B cell (primary cell): ENCODE data around the gene ELOA2. TPM values are rescaled to one million over a fixed set of nuclear protein-coding genes. Genes with fewer than 3 reads are reported as not detected.

ENCODE experiments used
- ATAC-seq: fragments of 200-7000 bp; cut with Tn5 transposase; one replicate; pipeline ENCODE4 v1.10.0; 2021; ENCODE audit warnings: low read depth, mild to moderate bottlenecking, moderate number of reproducible peaks, moderate library complexity
- CTCF ChIA-PET: fragments of 350-600 bp; sonication (Branson Sonifier 250); formaldehyde crosslinking; loops from one replicate; lab custom pipeline; 2021; ENCODE audit warnings: antibody characterized with exemption, inconsistent platforms; lab: Charles Lee
- POLR2A ChIA-PET: fragments of 350-600 bp; sonication (Branson Sonifier 250); formaldehyde crosslinking; loops from one replicate; lab custom pipeline; 2021; ENCODE audit warnings: antibody characterized with exemption; lab: Charles Lee
- DNase-seq: peaks from one replicate; pipeline ENCODE4 v3.0.0; 2013
- H2AFZ ChIP-seq: 2 replicates; pipeline ENCODE4 v1.6.1; 2012; ENCODE audit warnings: mild to moderate bottlenecking, low read depth, low read length; ENCODE audit not compliant: insufficient read depth, poor library complexity, severe bottlenecking
- H3K27ac ChIP-seq, 2 donors: 1 replicate in 1 of 2; 2 replicates in 1 of 2; pipeline ENCODE4 v1.5.1; 2012 to 2013; ENCODE audit warnings: low read length in 2 of 2, mild to moderate bottlenecking in 2 of 2, moderate library complexity in 1 of 2
- H3K27me3 ChIP-seq, 4 experiments: fragments of 200-600 bp in 1 of 4; sonication (generic) in 1 of 4; replicated peaks in 1 of 4; 1 replicate in 2 of 4; 2 replicates in 2 of 4; pipeline versions ENCODE4 v1.6.1 to v1.7.0; 2013 to 2016; ENCODE audit warnings: low read length in 3 of 4, mild to moderate bottlenecking in 2 of 4, mixed read lengths in 1 of 4, moderate library complexity in 1 of 4; ENCODE audit not compliant: insufficient read depth in 4 of 4, control insufficient read depth in 3 of 4; ENCODE audit errors: control extremely low read depth in 1 of 4
- H3K36me3 ChIP-seq, 2 experiments: replicated peaks in 1 of 2; 1 replicate in 1 of 2; 2 replicates in 1 of 2; pipeline versions ENCODE4 v1.6.1 to v1.7.1; 2013; ENCODE audit warnings: low read length in 1 of 2; ENCODE audit not compliant: insufficient read depth in 2 of 2, control insufficient read depth in 1 of 2; ENCODE audit errors: control extremely low read depth in 1 of 2, extremely low read depth in 1 of 2
- H3K4me1 ChIP-seq, 2 donors: fragments of 200-600 bp in 1 of 2; sonication (generic) in 1 of 2; 1 replicate in 1 of 2; 2 replicates in 1 of 2; pipeline versions ENCODE4 v1.5.1 to v1.6.1; 2013 to 2017; ENCODE audit warnings: low read length in 2 of 2; ENCODE audit not compliant: control insufficient read depth in 2 of 2, insufficient read depth in 2 of 2
- H3K4me2 ChIP-seq: replicated peaks from 2 replicates; pipeline ENCODE3; 2012; ENCODE audit warnings: mild to moderate bottlenecking, low read depth, low read length; ENCODE audit not compliant: poor library complexity, severe bottlenecking
- H3K4me3 ChIP-seq, 5 experiments: fragments of 200-600 bp in 1 of 5; sonication (generic) in 1 of 5; 1 replicate in 3 of 5; 2 replicates in 2 of 5; pipeline versions ENCODE4 v1.5.1 to v1.7.0; 2011 to 2016; ENCODE audit warnings: low read length in 4 of 5, mild to moderate bottlenecking in 4 of 5, low read depth in 2 of 5, control low read depth in 1 of 5, moderate library complexity in 1 of 5; ENCODE audit not compliant: insufficient read depth in 1 of 5; ENCODE audit errors: control extremely low read depth in 1 of 5, extremely low read depth in 1 of 5
- H3K79me2 ChIP-seq: fragments of 200-600 bp; sonication (generic); one replicate; pipeline ENCODE4 v1.6.0; 2016; ENCODE audit warnings: low read length; ENCODE audit not compliant: control insufficient read depth, insufficient read depth
- H3K9ac ChIP-seq: fragments of 200-600 bp; sonication (generic); 2 replicates; pipeline ENCODE4 v1.6.1; 2017; ENCODE audit warnings: mild to moderate bottlenecking, low read length, moderate library complexity
- H3K9me3 ChIP-seq, 3 donors: one replicate each; pipeline versions ENCODE4 v1.6.1 to v1.7.1; 2013; ENCODE audit warnings: low read length in 2 of 3; ENCODE audit not compliant: control insufficient read depth in 2 of 3, insufficient read depth in 1 of 3; ENCODE audit errors: control extremely low read depth in 1 of 3
- H4K20me1 ChIP-seq: 2 replicates; pipeline ENCODE4 v1.6.0; 2012; ENCODE audit warnings: mild to moderate bottlenecking, low read length; ENCODE audit not compliant: insufficient read depth, control insufficient read depth, poor library complexity, severe bottlenecking
- H3K27ac Mint-ChIP-seq: one replicate; pipeline ENCODE4 v1.8.0; 2021; ENCODE audit warnings: mixed read lengths
- H3K27me3 Mint-ChIP-seq: one replicate; pipeline ENCODE4 v1.8.0; 2021; ENCODE audit warnings: mixed read lengths
- H3K4me1 Mint-ChIP-seq: one replicate; pipeline ENCODE4 v1.8.0; 2021; ENCODE audit warnings: mixed read lengths
- H3K4me3 Mint-ChIP-seq: one replicate; pipeline ENCODE4 v1.8.0; 2021; ENCODE audit warnings: mixed read lengths
- H3K9me3 Mint-ChIP-seq: one replicate; pipeline ENCODE4 v1.8.0; 2022; ENCODE audit warnings: mixed read lengths; ENCODE audit not compliant: insufficient read depth
- CTCF ChIP-seq: fragments of 200-600 bp; IDR thresholded peaks from one replicate; pipeline ENCODE4 v1.8.0; 2022; ENCODE audit warnings: antibody characterized with exemption, mild to moderate bottlenecking
- EZH2 ChIP-seq: IDR thresholded peaks from 2 replicates; pipeline ENCODE4 v1.6.1; 2012; ENCODE audit warnings: borderline replicate concordance, low read depth, mild to moderate bottlenecking, moderate library complexity, low read length; ENCODE audit not compliant: insufficient read depth, poor library complexity, severe bottlenecking
- WGBS: methylation state at CpG from one replicate; pipeline ENCODE4 v1.1.5; 2013; ENCODE audit warnings: missing lambda C conversion rate; ENCODE audit not compliant: insufficient coverage; 5-methylcytosine and 5-hydroxymethylcytosine counted together
- intact Hi-C: fragments of 100-400 bp; cut with micrococcal nuclease; formaldehyde crosslinking; loops from one replicate; pipeline ENCODE4 v1.10.0; 2022
- polyA plus RNA-seq: library from polyadenylated mRNA; depleted of rRNA; stranded (reverse); fragments of >200 nt; gene quantifications from 2 replicates; pipeline ENCODE4 v1.2.3, GENCODE V29; 2012
- total RNA-seq, 2 donors: library from RNA; stranded (reverse); fragments of 120-200 nt in 1 of 2; gene quantifications; 1 replicate in 1 of 2; 2 replicates in 1 of 2; pipeline versions ENCODE4 v1.2.3 to v1.2.4, GENCODE V29; 2013 to 2022

ELOA2 gene
- total and polyA plus RNA-seq, 2 donors (not counting 1 experiment from before 2014, with no cell fraction given): not detected

- Histone ChIP-seq H3K9ac (no peak overlapping the region), H4K20me1 (no peaks in the 10 kb centered on the region), H3K4me3 (no peak overlapping the region), H3K4me1 (no peaks in the 10 kb centered on the region), H3K27ac (no peak overlapping the region), H3K36me3 (no peaks in the 10 kb centered on the region), H2AFZ (no peak overlapping the region), H3K79me2 (no peaks in the 10 kb centered on the region), H3K9me3 (no peaks in the 10 kb centered on the region), H3K4me2 (no peak overlapping the region), H3K27me3 (no peaks in the 10 kb centered on the region)
- intact Hi-C loops: no loop called here
- ChIA-PET CTCF (no interaction called here), POLR2A (no interaction called here)
- DNase-seq (no peak), ATAC-seq (no peak)
- Mint-ChIP-seq H3K4me1 (no peaks in the 10 kb centered on the region), H3K9me3 (no peaks in the 10 kb centered on the region), H3K27me3 (no peaks in the 10 kb centered on the region), H3K4me3 (no peak overlapping the region), H3K27ac (no peak overlapping the region)
- no CpG with 5 or more reads among the region's 2 CpGs for WGBS
- no peak for TF ChIP-seq EZH2
- TF ChIP-seq CTCF: no peak
These were observed 46.2 kb upstream of the ELOA2 start for GRCh38 chr18:47081578-47081977.

- H3K27me3 Mint-ChIP-seq: no peaks in the 10 kb centered on the region
- Histone ChIP-seq H3K79me2 (no peaks in the 10 kb centered on the region), H3K9me3 (no peaks in the 10 kb centered on the region), H3K4me1 (no peaks in the 10 kb centered on the region), H3K27me3 (no peaks in the 10 kb centered on the region), H3K4me2 (no peak overlapping the region), H4K20me1 (no peaks in the 10 kb centered on the region), H3K9ac (no peak overlapping the region), H2AFZ (no peak overlapping the region), H3K4me3 (no peak overlapping the region), H3K27ac (no peak overlapping the region), H3K36me3 (no peaks in the 10 kb centered on the region)
- no peak for DNase-seq
- H3K9me3 Mint-ChIP-seq: no peaks in the 10 kb centered on the region
- no peak overlapping the region for H3K27ac Mint-ChIP-seq
- intact Hi-C loops: no loop called here
- no peak for ATAC-seq
- ChIA-PET POLR2A (no interaction called here), CTCF (no interaction called here)
- H3K4me1 Mint-ChIP-seq: no peaks in the 10 kb centered on the region
- TF ChIP-seq EZH2 (no peak), CTCF (no peak)
- WGBS: 100% methylated on average over 1 of the region's 2 CpGs
- no peak overlapping the region for H3K4me3 Mint-ChIP-seq
These were observed 45.5 kb upstream of the ELOA2 start for GRCh38 chr18:47080872-47081271.
